Measurements from ENCODE around the gene CDKAL1.
"Not testable (repeated sequence)": the region's sequence is repeated elsewhere in the genome, so short reads cannot be mapped to it uniquely, and the experiment has no call there.

Gene CDKAL1

GRCh38 chr6:20599302-20600051 lies 65.2 kb downstream of the CDKAL1 start:
- DNase-seq, result no peak

- DNase-seq, result no peak
Observed at GRCh38 chr6:20600831-20601230, 66.6 kb downstream of the CDKAL1 start.

GRCh38 chr6:20604159-20604558 lies 69.9 kb downstream of the CDKAL1 start:
- DNase-seq, result no peak

GRCh38 chr6:20605061-20605460 lies 70.8 kb downstream of the CDKAL1 start:
- DNase-seq, result no peak

GRCh38 chr6:20605581-20605980 lies 71.3 kb downstream of the CDKAL1 start:
- no peak for DNase-seq

GRCh38 chr6:20606831-20607230 lies 72.6 kb downstream of the CDKAL1 start:
- DNase-seq, result no peak

GRCh38 chr6:20608356-20608755 lies 74.1 kb downstream of the CDKAL1 start:
- DNase-seq, result no peak

GRCh38 chr6:20608905-20609304 lies 74.6 kb downstream of the CDKAL1 start:
- no peak for DNase-seq

- not testable (repeated sequence) for DNase-seq
Observed at GRCh38 chr6:20609924-20610323, 75.7 kb downstream of the CDKAL1 start.

GRCh38 chr6:20610636-20611370 lies 76.5 kb downstream of the CDKAL1 start:
- DNase-seq, result no peak

- not testable (repeated sequence) for DNase-seq
Observed at GRCh38 chr6:20617537-20617936, 83.3 kb downstream of the CDKAL1 start.

GRCh38 chr6:20620043-20620442 lies 85.8 kb downstream of the CDKAL1 start:
- DNase-seq, result no peak

GRCh38 chr6:20623761-20624160 lies 89.5 kb downstream of the CDKAL1 start:
- no peak for DNase-seq

GRCh38 chr6:20626165-20626564 lies 91.9 kb downstream of the CDKAL1 start:
- no peak for DNase-seq

- no peak for DNase-seq
Observed at GRCh38 chr6:20629509-20629908, 95.3 kb downstream of the CDKAL1 start.

- DNase-seq, result no peak
Observed at GRCh38 chr6:20630136-20630535, 95.9 kb downstream of the CDKAL1 start.

- no peak for DNase-seq
Observed at GRCh38 chr6:20630617-20631548, 96.6 kb downstream of the CDKAL1 start.

GRCh38 chr6:20631549-20631924 lies 97.3 kb downstream of the CDKAL1 start:
- DNase-seq, result no peak

- no peak for DNase-seq
Observed at GRCh38 chr6:20632696-20633095, 98.4 kb downstream of the CDKAL1 start.

- DNase-seq, result no peak
Observed at GRCh38 chr6:20633566-20634340, 99.5 kb downstream of the CDKAL1 start.

GRCh38 chr6:20639161-20639560 lies 104.9 kb downstream of the CDKAL1 start:
- DNase-seq, result no peak

- no peak for DNase-seq
Observed at GRCh38 chr6:20640181-20640580, 105.9 kb downstream of the CDKAL1 start.

GRCh38 chr6:20642441-20642840 lies 108.2 kb downstream of the CDKAL1 start:
- DNase-seq, result no peak

All from activated CD4-positive, alpha-beta T cell treated with anti-CD3 and anti-CD28 coated beads, Interleukin-2, amount 50 U/mL, for 1 hour (primary cell).